A673 (cell line): ENCODE measurements around the gene CDKN2A. TPM values are rescaled to one million over a fixed set of nuclear protein-coding genes. Genes with fewer than 3 reads are reported as not detected.

ENCODE experiments used
- BruUV-seq: library from RNA; stranded (reverse); fragments of 400-500 nt; replicated peaks from 2 replicates; lab custom pipeline; 2021; lab: Mats Ljungman, UMichigan
- CTCF ChIA-PET: fragments of 300-600 bp; sonication (Branson Sonifier 250); formaldehyde crosslinking; loops from one replicate; lab custom pipeline; 2022; ENCODE audit warnings: antibody characterized with exemption; lab: Charles Lee
- POLR2A ChIA-PET: fragments of 300-600 bp; sonication (Branson Sonifier 250); formaldehyde crosslinking; loops from one replicate; lab custom pipeline; 2022; ENCODE audit warnings: antibody characterized with exemption; ENCODE audit not compliant: low non-redundant PET; lab: Charles Lee
- DNase-seq: peaks from one replicate; pipeline ENCODE4 v3.0.0-alpha.2; 2015; ENCODE audit warnings: low spot score
- H3K27ac ChIP-seq: fragments of 200-600 bp; sonication (generic); 2 replicates; pipeline ENCODE4 v1.5.1; 2016; ENCODE audit warnings: mixed run types, low read depth, mild to moderate bottlenecking, mixed read lengths, antibody characterized with exemption, low read length; ENCODE audit not compliant: poor library complexity, severe bottlenecking
- H3K27me3 ChIP-seq: fragments of 200-600 bp; sonication (generic); replicated peaks from 2 replicates; pipeline ENCODE4 v1.6.1; 2017; ENCODE audit warnings: mixed run types, low read depth, mild to moderate bottlenecking, mixed read lengths, antibody characterized with exemption, low read length; ENCODE audit not compliant: insufficient read depth, poor library complexity
- H3K36me3 ChIP-seq: fragments of 200-600 bp; sonication (generic); 2 replicates; pipeline ENCODE4 v1.6.1; 2016; ENCODE audit warnings: mixed run types, mild to moderate bottlenecking, mixed read lengths, antibody characterized with exemption, low read length; ENCODE audit not compliant: insufficient read depth, poor library complexity, severe bottlenecking
- H3K4me1 ChIP-seq: fragments of 200-600 bp; sonication (generic); 2 replicates; pipeline ENCODE4 v1.6.1; 2017; ENCODE audit warnings: mixed run types, mild to moderate bottlenecking, mixed read lengths, antibody characterized with exemption, low read length; ENCODE audit not compliant: insufficient read depth, poor library complexity, severe bottlenecking
- H3K4me3 ChIP-seq: fragments of 200-600 bp; sonication (generic); 2 replicates; pipeline ENCODE4 v1.5.1; 2016; ENCODE audit warnings: low read depth, mixed run types, mild to moderate bottlenecking, mixed read lengths, low read length; ENCODE audit not compliant: poor library complexity, severe bottlenecking
- H3K9me3 ChIP-seq: fragments of 200-600 bp; sonication (generic); 2 replicates; pipeline ENCODE4 v1.6.1; 2016; ENCODE audit warnings: mixed run types, low read depth, mild to moderate bottlenecking, mixed read lengths, antibody characterized with exemption, low read length; ENCODE audit not compliant: poor library complexity, severe bottlenecking
- CTCF ChIP-seq: fragments of 300-800, 200-600 bp; sonication (generic); conservative IDR thresholded peaks from 2 replicates; pipeline ENCODE4 v1.5.1; 2017; ENCODE audit warnings: low read depth, mild to moderate bottlenecking, antibody characterized with exemption, low read length, moderate library complexity, mixed read lengths
- EZH2 ChIP-seq: fragments of 200-600 bp; sonication (generic); IDR thresholded peaks from 2 replicates; pipeline ENCODE4 v1.6.1; 2017; ENCODE audit warnings: borderline replicate concordance, low read depth, mild to moderate bottlenecking, mixed read lengths, antibody characterized with exemption, low read length; ENCODE audit not compliant: poor library complexity, severe bottlenecking
- intact Hi-C: fragments of 100-400 bp; cut with micrococcal nuclease; formaldehyde crosslinking; loops from one replicate; pipeline ENCODE4 v1.10.0; 2022; ENCODE audit not compliant: unreplicated experiment
- total RNA-seq: library from RNA; stranded (reverse); gene quantifications from 2 replicates; pipeline ENCODE4 v1.2.3, GENCODE V29; 2021

CDKN2A gene
- total RNA-seq, 1 experiment from 2014 or later: not detected

GRCh38 chr9:21969011-21969940 lies 24.9 kb downstream of the CDKN2A start:
- no TSS peak for BruUV-seq
- TF ChIP-seq EZH2: no peak
- no peak for TF ChIP-seq CTCF
- no peak overlapping the region for H3K27ac ChIP-seq
- no peak for DNase-seq
- intact Hi-C loops: no loop called here
- no peak overlapping the region for H3K4me3 ChIP-seq
- H3K36me3 ChIP-seq: no peaks in the 10 kb centered on the region
- no peaks in the 10 kb centered on the region for H3K9me3 ChIP-seq
- ChIA-PET CTCF (no interaction called here), POLR2A (no interaction called here)
- no peaks in the 10 kb centered on the region for H3K4me1 ChIP-seq
- H3K27me3 ChIP-seq: no peaks in the 10 kb centered on the region

GRCh38 chr9:21968331-21969010 lies 25.7 kb downstream of the CDKN2A start:
- Histone ChIP-seq H3K36me3 (no peaks in the 10 kb centered on the region), H3K27ac (no peak overlapping the region), H3K9me3 (no peaks in the 10 kb centered on the region), H3K4me1 (no peaks in the 10 kb centered on the region), H3K4me3 (no peak overlapping the region), H3K27me3 (no peaks in the 10 kb centered on the region)
- intact Hi-C loops: no loop called here
- ChIA-PET CTCF (no interaction called here), POLR2A (no interaction called here)
- BruUV-seq: no TSS peak
- TF ChIP-seq CTCF: no peak
- no peak for TF ChIP-seq EZH2
- no peak for DNase-seq

GRCh38 chr9:21967702-21968101 lies 26.5 kb downstream of the CDKN2A start:
- CTCF ChIA-PET: no interaction called here
- no peak overlapping the region for H3K27ac ChIP-seq
- no peak overlapping the region for H3K4me3 ChIP-seq
- H3K36me3 ChIP-seq: no peaks in the 10 kb centered on the region
- H3K9me3 ChIP-seq: no peaks in the 10 kb centered on the region
- no peak for DNase-seq
- no peaks in the 10 kb centered on the region for H3K4me1 ChIP-seq
- intact Hi-C loops: no loop called here
- no peaks in the 10 kb centered on the region for H3K27me3 ChIP-seq
- POLR2A ChIA-PET: no interaction called here
- no TSS peak for BruUV-seq
- TF ChIP-seq CTCF: no peak
